Heart left ventricle (tissue), 13 donors: ENCODE results near the gene KCTD10.

ENCODE experiments used
- CTCF ChIP-seq, 12 donors: fragments of 200-600 bp; sonication (generic) in 4 of 12; IDR thresholded peaks; one replicate each; pipeline versions ENCODE4 v1.5.0 to v1.8.0; 2018 to 2022; ENCODE audit warnings: antibody characterized with exemption in 12 of 12, mild to moderate bottlenecking in 5 of 12
- POLR2A ChIP-seq, 2 donors: fragments of 450-650 bp; IDR thresholded peaks; one replicate each; pipeline ENCODE4 v1.6.1; 2017; ENCODE audit warnings: antibody characterized with exemption in 2 of 2, mild to moderate bottlenecking in 2 of 2, moderate library complexity in 2 of 2
- donor health status: ischemic (EF 13 %, LVEDD 7.1; RV severe dilation, severe dysfunction).
- donor health status: DM: no; HTN: yes; CAD: no.
- donor health status: DM: no; HTN: no; CAD: no.
- donor health status: ischemic (EF 25% LVEDD 6.9; RV normal size, moderate dysfunction).
- donor health status: ischemic (EF 25% LVEDD 5.7; RV mildly dilated, moderate dysfunction).
- donor health status: ischemic (EF 35%, LVEDD 5.7; RV mildly dilated, moderate dysfunction).
- donor health status: nonischemic (EF 11% LVEDD 7.7; RV severe dilation, severe dysfunction).
- donor health status: DM: yes; HTN: yes; CAD: no.
- donor health status: PGD.
- donor health status: ischemic (EF 29% LVEDD 5.4; RV normal size, mild dysfunction).
- donor health status: nonischemic (EF 23%, LVEDD 6.1; RV moderate dilation, normal function).

- no peak for TF ChIP-seq CTCF (IDR thresholded peaks at IDR 0.05)
- TF ChIP-seq POLR2A (IDR thresholded peaks at IDR 0.05), result no peak
Measured at GRCh38 chr12:109489016-109489954, 12.2 kb upstream of the KCTD10 start.
